Activated T-helper 1 cell treated with anti-CD3 and anti-CD28 coated beads, Interleukin-12 subunit alpha, Interleukin-12 subunit beta, Interleukin-2, Interleukin-4 antibody, amounts not matched to agents 30 ng/mL and 10 ng/mL and 1 ng/mL, durations not matched to agents 14 hours and 24 hours and 36 hours (primary cell): ENCODE data around the gene TSPY1. TPM values are rescaled to one million over a fixed set of nuclear protein-coding genes. Genes with fewer than 3 reads are reported as not detected.
"Not testable (repeated sequence)": the region's sequence is repeated elsewhere in the genome, so short reads cannot be mapped to it uniquely, and the experiment has no call there.

ENCODE experiments used
- DNase-seq: peaks from one replicate; pipeline ENCODE4 v3.0.0; 2021; ENCODE audit warnings: low spot score
- H3K27ac Mint-ChIP-seq: one replicate; pipeline ENCODE4 v1.8.0; 2021; ENCODE audit warnings: mild to moderate bottlenecking, mixed read lengths
- H3K27me3 Mint-ChIP-seq: one replicate; pipeline ENCODE4 v1.8.0; 2022; ENCODE audit warnings: mild to moderate bottlenecking, moderate library complexity, mixed read lengths; ENCODE audit not compliant: insufficient read depth
- H3K36me3 Mint-ChIP-seq: one replicate; pipeline ENCODE4 v1.8.0; 2021; ENCODE audit warnings: low read depth, mixed read lengths
- H3K4me1 Mint-ChIP-seq: one replicate; pipeline ENCODE4 v1.8.0; 2021; ENCODE audit warnings: low read depth, mixed read lengths
- H3K4me3 Mint-ChIP-seq: one replicate; pipeline ENCODE4 v1.8.0; 2021; ENCODE audit warnings: mild to moderate bottlenecking, moderate library complexity, mixed read lengths
- H3K9me3 Mint-ChIP-seq: one replicate; pipeline ENCODE4 v1.8.0; 2021; ENCODE audit warnings: mixed read lengths
- intact Hi-C: fragments of 100-400 bp; cut with micrococcal nuclease; formaldehyde crosslinking; loops from one replicate; pipeline ENCODE4 v1.15.1; 2024
- total RNA-seq: library from RNA; stranded (reverse); gene quantifications from 2 replicates; pipeline ENCODE4 v1.2.3, GENCODE V29; 2022

The TSPY1 gene
- not detected in 2 replicates for total RNA-seq

GRCh38 chrY:9466655-9467054 is at the start of gene TSPY1:
TSS of gene TSPY1 (plus strand) at chrY:9466955. CDS start at chrY:9467001, 46 bp downstream.
- H3K4me3 Mint-ChIP-seq, H3K36me3 Mint-ChIP-seq, H3K27me3 Mint-ChIP-seq, intact Hi-C loops, DNase-seq, H3K9me3 Mint-ChIP-seq, H3K4me1 Mint-ChIP-seq, H3K27ac Mint-ChIP-seq: not testable (repeated sequence)

GRCh38 chrY:9486967-9487366 is 20.2 kb downstream of the TSPY1 start, which contains the start of gene TSPY9:
TSS of gene TSPY9 (plus strand) at chrY:9487267. CDS start at chrY:9487313, 46 bp downstream.
- H3K4me1 Mint-ChIP-seq, H3K36me3 Mint-ChIP-seq, H3K9me3 Mint-ChIP-seq, DNase-seq, H3K27ac Mint-ChIP-seq, H3K4me3 Mint-ChIP-seq, intact Hi-C loops, H3K27me3 Mint-ChIP-seq: not testable (repeated sequence)

- intact Hi-C loops, H3K9me3 Mint-ChIP-seq, DNase-seq: not testable (repeated sequence)
These were observed 37.6 kb downstream of the TSPY1 start for GRCh38 chrY:9504396-9504795.

GRCh38 chrY:9516287-9516686 is 49.5 kb downstream of the TSPY1 start:
- H3K4me3 Mint-ChIP-seq, H3K27me3 Mint-ChIP-seq: not testable (repeated sequence)

More at GRCh38 chrY:9504396-9504795, 37.6 kb downstream of the TSPY1 start:
- not testable (repeated sequence) for H3K27ac Mint-ChIP-seq, H3K4me3 Mint-ChIP-seq, H3K27me3 Mint-ChIP-seq, H3K36me3 Mint-ChIP-seq, H3K4me1 Mint-ChIP-seq

More at GRCh38 chrY:9516287-9516686, 49.5 kb downstream of the TSPY1 start:
- H3K36me3 Mint-ChIP-seq, H3K4me1 Mint-ChIP-seq, H3K9me3 Mint-ChIP-seq, intact Hi-C loops, DNase-seq, H3K27ac Mint-ChIP-seq: not testable (repeated sequence)

Other genes starting within 250 kb of the TSPY1 start
- gene TSPY4, start 129.5 kb upstream of the TSPY1 start, total RNA-seq, result not detected in 2 replicates
- not detected in 2 replicates for gene TSPY8, start 109.2 kb upstream of the TSPY1 start, total RNA-seq
- gene TSPY3, start 68.5 kb upstream of the TSPY1 start, total RNA-seq, result not detected in 2 replicates
- gene TSPY9, start 20.3 kb downstream of the TSPY1 start, total RNA-seq, result not detected in 2 replicates
- not detected in 2 replicates for gene TSPY10, start 60.9 kb downstream of the TSPY1 start, total RNA-seq